ENCODE results near the gene NOD1. TPM values are rescaled to one million over a fixed set of nuclear protein-coding genes. Genes with fewer than 3 reads are reported as not detected.

NOD1 gene
- total and polyA plus RNA-seq, 2 of the 8 experiments (the other 6 are each of a cell fraction or from before 2014, with no cell fraction given) = 3.8 to 6.5 TPM

DNA sequence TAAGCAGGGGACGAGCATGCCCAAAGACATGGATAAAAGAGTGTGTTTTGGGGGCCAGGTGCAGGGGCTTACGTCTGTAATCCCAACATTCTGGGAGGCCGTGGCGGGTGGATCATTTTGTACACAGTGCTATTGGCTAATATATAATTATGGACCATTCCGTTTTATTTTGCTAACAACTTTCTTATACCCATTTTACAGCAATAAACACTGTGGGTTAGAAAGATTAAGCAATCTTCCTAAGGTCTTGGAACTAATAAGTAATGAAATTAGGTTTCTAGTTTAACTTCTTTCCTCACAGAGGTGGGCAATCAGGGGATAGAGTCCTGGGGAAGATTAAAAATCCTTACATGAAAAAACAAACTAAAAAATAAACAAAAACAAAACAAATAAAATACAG is 22.7 kb upstream of the NOD1 start:
- Histone ChIP-seq H3K4me3 (ENCODE audit: extremely low read depth in 1 of 4, insufficient read depth in 2 of 4, low read depth in 3 of 4, low read length in 4 of 4) (no peak overlapping the region), H3K79me2 (ENCODE audit: control insufficient read depth in 1 of 2, insufficient read depth in 2 of 2, low read length in 2 of 2) (peaks cover 9 to 53% of the 10 kb centered on the region in 2 experiments), H3K4ac (replicated peaks; ENCODE audit: insufficient read length, low read depth, low read length) (no peak overlapping the region), H3K23ac (ENCODE audit: insufficient read length) (no peak overlapping the region), H3K23me2 (ENCODE audit: low read depth, low read length) (peaks cover 4% of the 10 kb centered on the region; the same call in 1 of the 2 replicates), H3K36me3 (ENCODE audit: control insufficient read depth in 2 of 4, insufficient read depth in 4 of 4, low read length in 3 of 4) (peaks cover 4 to 35% (median 11%) of the 10 kb centered on the region in 4 experiments; a peak in 7 of 8 replicates), H2BK12ac (ENCODE audit: low read depth, low read length) (no peak overlapping the region), H4K20me1 (replicated peaks in 1 of 2; ENCODE audit: control insufficient read depth in 1 of 2, insufficient read depth in 2 of 2, low read length in 2 of 2) (peaks cover 3 to 8% of the 10 kb centered on the region in 2 experiments), H3K9ac (replicated peaks in 1 of 4; ENCODE audit: extremely low read depth in 1 of 4, low read depth in 3 of 4, low read length in 3 of 4) (no peak overlapping the region), H2AFZ (ENCODE audit: low read length) (no peak overlapping the region), H2BK20ac (ENCODE audit: low read length) (no peak overlapping the region), H3K14ac (ENCODE audit: insufficient read length) (no peak overlapping the region), H3K79me1 (ENCODE audit: low read depth, low read length) (peaks cover 13% of the 10 kb centered on the region), H2AK5ac (ENCODE audit: low read depth, low read length) (no peak overlapping the region), H3K56ac (replicated peaks; ENCODE audit: insufficient read length, low read depth, low read length) (no peak overlapping the region), H4K5ac (ENCODE audit: insufficient read length, low read depth, low read length) (no peak overlapping the region), H3K4me2 (ENCODE audit: insufficient read depth in 1 of 2, low read depth in 2 of 2, low read length in 2 of 2) (no peak overlapping the region), H4K91ac (replicated peaks; ENCODE audit: insufficient read length, low read length) (no peak overlapping the region), H3K27me3 (replicated peaks in 1 of 4; ENCODE audit: control insufficient read depth in 3 of 4, extremely low read depth in 1 of 4, insufficient read depth in 3 of 4, low read length in 3 of 4) (no peaks in the 10 kb centered on the region), H2BK5ac (ENCODE audit: low read depth, low read length) (no peak overlapping the region), H3K18ac (ENCODE audit: extremely low read depth, low read length) (no peak overlapping the region), H2BK15ac (ENCODE audit: low read length) (no peak overlapping the region), H3K27ac (ENCODE audit: low read depth, low read length) (no peak overlapping the region), H2BK120ac (replicated peaks; ENCODE audit: low read depth, low read length) (no peak overlapping the region), H3K9me3 (ENCODE audit: insufficient read depth in 2 of 2, low read depth in 1 of 2, low read length in 1 of 2) (0 out of 4 replicates have a peak, but pooled peaks cover 0 to 2% of the 10 kb centered on the region in 2 experiments), H3K4me1 (replicated peaks in 1 of 4; ENCODE audit: control insufficient read depth in 3 of 4, insufficient read depth in 4 of 4, low read length in 3 of 4) (peaks cover 0 to 6% (median 3%) of the 10 kb centered on the region in 4 experiments; a peak in 4 of 7 replicates), H4K8ac (ENCODE audit: extremely low read depth, insufficient read depth, low read length) (no peak overlapping the region)
- WGBS, 2 experiments (ENCODE audit: extremely low coverage in 1 of 2, insufficient coverage in 1 of 2, insufficient read length in 1 of 2, insufficient replicate concordance in 2 of 2, low coverage in 1 of 2, low lambda C conversion rate in 2 of 2, missing lambda C conversion rate in 1 of 2) = 88% methylated on average over 5 of the region's 5 CpGs; no CpG with 5 or more reads in 1 of the 2 experiments
- FAIRE-seq (no peak), DNase-seq (ENCODE audit: low read depth in 1 of 2, low spot score in 2 of 2) (no peak)
- TF ChIP-seq GTF2F1 (IDR thresholded peaks at IDR 0.05; ENCODE audit: borderline replicate concordance, low read depth, low read length) = no peak
- CTCF ChIA-PET (ENCODE audit: partially characterized antibody) = no interaction called here
- POLR2A ChIA-PET (ENCODE audit: partially characterized antibody) = no interaction called here

Data from H1 (cell line).